Panc1 (cell line): Measurements from ENCODE around the gene HLCS. TPM values are rescaled to one million over a fixed set of nuclear protein-coding genes. Genes with fewer than 3 reads are reported as not detected.

Experiments
- ATAC-seq: fragments of 200-7000 bp; cut with Tn5 transposase; 2 replicates; pipeline ENCODE4 v1.9.1; 2020; ENCODE audit warnings: mild to moderate bottlenecking, moderate library complexity
- BruUV-seq: library from RNA; stranded (reverse); fragments of 400-500 nt; replicated peaks from 2 replicates; lab custom pipeline; 2021; lab: Mats Ljungman, UMichigan
- CTCF ChIA-PET: fragments of 300-600 bp; sonication (Branson Sonifier 250); formaldehyde crosslinking; loops from one replicate; lab custom pipeline; 2022; ENCODE audit warnings: antibody characterized with exemption; lab: Charles Lee
- POLR2A ChIA-PET: fragments of 300-600 bp; sonication (Branson Sonifier 250); formaldehyde crosslinking; loops from one replicate; lab custom pipeline; 2022; ENCODE audit warnings: antibody characterized with exemption; lab: Charles Lee
- DNase-seq: peaks from one replicate; pipeline ENCODE4 v3.0.0-alpha.2; 2010; ENCODE audit warnings: low read depth, low spot score
- H3K27ac ChIP-seq: 2 replicates; pipeline ENCODE4 v1.5.1; 2011; ENCODE audit warnings: mild to moderate bottlenecking, low read length, inconsistent platforms
- H3K27me3 ChIP-seq: fragments of 200-500 bp; sonication (Bioruptor generic); 2 replicates; pipeline ENCODE4 v1.6.0; 2014; ENCODE audit warnings: low read length, inconsistent platforms; ENCODE audit not compliant: control insufficient read depth, insufficient read depth
- H3K36me3 ChIP-seq: fragments of 200-500 bp; sonication (Bioruptor generic); 2 replicates; pipeline ENCODE4 v1.5.1; 2014; ENCODE audit warnings: inconsistent platforms, mild to moderate bottlenecking, low read length, moderate library complexity; ENCODE audit not compliant: control insufficient read depth, insufficient read depth
- H3K4me1 ChIP-seq: 2 replicates; pipeline ENCODE4 v1.5.1; 2011; ENCODE audit warnings: inconsistent platforms, mild to moderate bottlenecking, low read length, moderate library complexity; ENCODE audit not compliant: control insufficient read depth, insufficient read depth
- H3K4me3 ChIP-seq, 2 experiments: 2 replicates each; pipeline ENCODE4 v1.5.1; 2011 to 2012; ENCODE audit warnings: low read depth in 2 of 2, low read length in 2 of 2, mild to moderate bottlenecking in 2 of 2, inconsistent platforms in 1 of 2, moderate library complexity in 1 of 2
- H3K9me3 ChIP-seq: fragments of 200-500 bp; sonication (Bioruptor generic); 2 replicates; pipeline ENCODE4 v1.5.1; 2014; ENCODE audit warnings: low read depth, mild to moderate bottlenecking, inconsistent platforms, low read length, moderate library complexity; ENCODE audit not compliant: control insufficient read depth, insufficient read depth
- CTCF ChIP-seq: fragments of 450-650 bp; IDR thresholded peaks from 2 replicates; pipeline ENCODE4 v1.5.1; 2017; ENCODE audit warnings: mild to moderate bottlenecking
- POLR2AphosphoS5 ChIP-seq: IDR thresholded peaks from 2 replicates; pipeline ENCODE4 v1.6.1; 2012; ENCODE audit warnings: mild to moderate bottlenecking, low read depth, low read length, moderate library complexity
- REST ChIP-seq, 2 experiments: IDR thresholded peaks; 2 replicates each; pipeline ENCODE4 v1.6.1; 2011 to 2012; ENCODE audit warnings: low read depth in 2 of 2, control low read depth in 1 of 2, low read length in 1 of 2, mild to moderate bottlenecking in 1 of 2, moderate library complexity in 1 of 2; ENCODE audit not compliant: insufficient read depth in 1 of 2
- SIN3A ChIP-seq: IDR thresholded peaks from 2 replicates; pipeline ENCODE4 v1.6.1; 2012; ENCODE audit warnings: low read depth, mild to moderate bottlenecking, low read length, moderate library complexity, borderline replicate concordance; ENCODE audit not compliant: insufficient read depth
- TCF7L2 ChIP-seq: IDR thresholded peaks from 2 replicates; pipeline ENCODE4 v1.6.1; 2011; ENCODE audit warnings: mild to moderate bottlenecking, low read depth, low read length, inconsistent platforms
- in situ Hi-C: cut with HindIII; loops from 2 replicates; pipeline ENCODE4 v1.10.0; 2016; ENCODE audit warnings: low sequenced_read_pairs, low pct_unique_long_range_greater_than_20kb
- intact Hi-C: fragments of 100-400 bp; cut with micrococcal nuclease; formaldehyde crosslinking; loops from one replicate; pipeline ENCODE4 v1.10.0; 2022; ENCODE audit not compliant: unreplicated experiment
- total RNA-seq: library from RNA; stranded (reverse); gene quantifications from one replicate; pipeline ENCODE4 v1.2.1, GENCODE V29; 2021; ENCODE audit not compliant: unreplicated experiment

HLCS gene
- total RNA-seq, 1 experiment from 2014 or later, result 15.3 TPM

- intact Hi-C loops, result no loop called here
- Histone ChIP-seq H3K27ac (no peak overlapping the region), H3K4me1 (no peaks in the 10 kb centered on the region), H3K4me3 (no peak overlapping the region), H3K27me3 (no peaks in the 10 kb centered on the region), H3K36me3 (no peaks in the 10 kb centered on the region), H3K9me3 (no peaks in the 10 kb centered on the region)
- in situ Hi-C loops, result no loop called here
- DNase-seq (no peak), ATAC-seq (no peak)
- BruUV-seq, result no TSS peak
- POLR2A ChIA-PET, result no interaction called here
- no peak for TF ChIP-seq CTCF
- TF ChIP-seq POLR2AphosphoS5, result no peak
- no peak for TF ChIP-seq TCF7L2
- CTCF ChIA-PET, result no interaction called here
These were observed 99.1 kb downstream of the HLCS start for GRCh38 chr21:36867291-36867905.

GRCh38 chr21:36866419-36866818 lies 100.0 kb downstream of the HLCS start:
- H3K27me3 ChIP-seq, result no peaks in the 10 kb centered on the region
- H3K9me3 ChIP-seq, result no peaks in the 10 kb centered on the region
- ATAC-seq, result no peak
- intact Hi-C loops, result no loop called here
- H3K4me3 ChIP-seq, result no peak overlapping the region
- in situ Hi-C loops, result no loop called here
- H3K36me3 ChIP-seq, result no peaks in the 10 kb centered on the region
- TF ChIP-seq TCF7L2 (no peak), SIN3A (no peak), CTCF (no peak), POLR2AphosphoS5 (no peak), REST (IDR thresholded peaks at IDR 0.05; ENCODE audit: insufficient read depth in 1 of 2, low read depth in 2 of 2, low read length in 1 of 2) (no peak)
- DNase-seq, result no peak
- ChIA-PET POLR2A (no interaction called here), CTCF (no interaction called here)
- H3K27ac ChIP-seq, result no peak overlapping the region
- BruUV-seq, result no TSS peak
- peaks cover under 1% of the 10 kb centered on the region; the same call in 1 of the 2 replicates for H3K4me1 ChIP-seq
